Suppressor macrophage treated with lipopolysaccharide for 4 hours (primary cell): ENCODE data around the gene CYSRT1.

ENCODE experiments used
- DNase-seq: peaks from one replicate; pipeline ENCODE4 v3.0.0-alpha.2; 2020

Gene CYSRT1

DNA sequence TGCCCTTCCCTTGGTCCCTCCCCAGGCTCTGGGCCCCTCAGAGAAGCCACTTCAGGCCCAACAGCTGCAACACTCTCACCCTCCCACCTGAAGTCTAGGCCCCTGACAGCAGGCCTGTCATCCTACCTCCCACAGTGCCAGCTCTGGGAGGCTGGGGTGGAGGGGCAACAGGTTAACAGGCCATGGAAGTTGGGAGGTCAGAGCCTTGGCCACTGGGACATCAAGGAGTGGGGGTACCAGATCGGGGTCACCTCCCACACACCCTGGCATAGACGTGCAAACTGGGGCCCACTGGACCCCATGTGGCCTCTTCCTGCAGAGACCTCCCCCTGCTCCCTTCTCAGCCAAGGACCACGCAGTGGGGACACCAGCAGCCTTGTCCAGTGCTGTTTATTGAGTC is 33.7 kb upstream of the CYSRT1 start:
- no peak for DNase-seq

DNA sequence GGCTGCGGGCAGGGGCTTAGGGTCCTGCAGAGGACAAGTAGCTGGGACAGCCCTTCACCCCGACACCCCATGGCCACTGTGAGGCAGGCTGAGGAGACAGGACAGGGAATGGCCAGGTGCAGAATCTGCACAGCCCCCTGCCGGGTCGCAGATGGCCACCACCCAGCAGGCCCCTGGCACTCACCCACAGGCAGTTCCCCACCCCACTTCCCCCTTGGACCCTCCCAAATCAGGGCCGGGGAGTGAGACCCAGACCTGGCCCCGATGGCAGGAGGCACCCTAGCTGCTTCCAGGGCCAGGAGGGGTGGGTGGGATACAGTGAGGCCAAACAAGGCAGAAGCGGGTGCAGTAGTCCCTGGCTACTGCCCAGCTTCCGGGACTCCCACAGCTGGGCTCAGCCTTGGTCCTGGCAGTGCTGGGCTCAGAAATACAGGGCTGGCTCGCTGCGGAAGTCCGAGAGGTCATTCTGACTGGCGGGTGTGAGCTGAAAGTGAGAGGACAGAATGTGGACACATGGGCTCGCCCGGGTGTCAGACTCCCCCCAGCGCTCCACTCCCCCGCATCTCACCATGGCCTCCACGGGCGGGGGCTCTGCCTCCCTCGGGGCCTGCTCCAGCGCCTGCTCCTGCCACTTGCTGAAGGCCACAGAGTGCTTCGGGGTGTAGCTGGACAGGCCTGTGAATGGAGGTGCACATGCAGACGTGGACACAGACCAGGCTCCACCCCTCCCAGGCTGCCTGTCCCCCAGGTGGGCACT is 33.1 kb upstream of the CYSRT1 start:
- DNase-seq, result no peak

DNA sequence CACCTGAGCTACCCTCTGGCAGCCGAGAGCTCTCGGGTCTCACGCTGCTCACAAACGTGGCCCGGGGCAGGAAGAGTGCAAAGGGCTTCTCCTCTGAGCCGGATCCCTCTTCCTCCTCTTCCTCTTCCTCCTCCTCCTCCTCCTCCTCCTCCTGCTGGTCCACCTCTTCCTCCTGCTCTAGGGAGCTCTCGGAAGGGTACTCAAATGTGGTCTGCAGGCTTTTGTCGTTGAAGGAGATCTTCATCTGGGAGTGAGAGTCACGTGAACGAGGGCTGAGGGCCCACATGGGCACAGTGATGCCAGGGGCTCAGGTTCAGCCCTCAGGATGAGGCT is 32.6 kb upstream of the CYSRT1 start:
- DNase-seq, result no peak

DNA sequence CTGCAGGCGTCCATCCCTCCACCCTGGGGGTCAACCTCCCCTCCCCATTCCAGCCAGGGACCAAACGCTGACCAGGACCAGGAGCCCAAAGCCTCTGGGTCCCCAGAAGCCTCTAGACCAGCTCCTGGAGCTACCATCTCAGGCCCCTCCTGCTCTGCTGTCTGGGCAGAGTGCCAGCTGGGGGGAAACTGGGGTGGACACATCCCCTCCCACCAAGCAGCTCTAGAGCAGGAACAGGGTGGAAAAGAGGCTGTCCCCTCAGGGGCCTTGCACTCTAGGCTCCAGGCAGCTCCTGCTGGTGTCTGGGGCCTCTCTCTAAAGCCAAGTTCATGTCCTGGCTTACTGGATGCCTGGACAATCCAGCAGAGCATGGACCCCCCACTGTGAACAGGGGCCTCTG is 32.1 kb upstream of the CYSRT1 start:
- no peak for DNase-seq

DNA sequence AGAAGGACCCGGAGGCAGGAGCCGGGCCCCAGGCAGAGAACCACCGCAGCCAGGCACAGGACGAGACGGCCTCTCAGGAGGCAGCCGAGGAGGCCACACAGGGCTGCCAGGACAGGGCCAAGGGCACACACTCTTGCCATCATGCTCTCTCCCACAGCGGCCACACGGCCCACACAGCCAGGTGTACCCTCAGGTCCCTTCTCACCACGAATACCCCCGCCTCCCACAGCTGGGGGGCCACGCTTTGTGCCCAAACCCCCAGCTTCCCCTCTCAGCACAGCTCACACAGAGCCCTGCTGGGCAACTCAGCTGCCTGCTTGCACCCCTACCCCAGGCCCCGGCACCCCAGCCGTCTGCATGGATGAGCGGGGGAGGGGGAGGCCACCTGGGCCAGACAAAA is 31.2 kb upstream of the CYSRT1 start:
- no peak for DNase-seq

DNA sequence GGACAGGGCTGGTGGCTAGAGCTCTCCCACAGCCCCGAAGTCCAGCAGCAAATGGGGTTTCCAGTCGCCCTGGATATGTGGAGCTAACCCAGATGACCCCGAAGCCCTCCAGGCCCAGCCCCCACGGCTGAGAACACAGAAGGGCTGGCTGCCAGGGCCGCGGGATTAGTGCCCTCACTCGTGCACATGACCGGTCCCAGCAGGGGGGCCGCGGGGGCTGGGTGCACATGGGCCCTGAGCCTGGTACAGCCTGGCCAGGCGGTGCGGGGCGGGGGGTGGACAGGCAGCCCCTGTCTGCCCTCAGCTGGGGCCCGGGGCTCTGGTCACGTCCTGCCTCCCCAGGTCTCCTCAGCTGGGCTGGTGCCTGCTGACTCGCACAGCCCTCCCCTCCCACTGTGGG is 30.6 kb upstream of the CYSRT1 start:
- DNase-seq, result no peak

DNA sequence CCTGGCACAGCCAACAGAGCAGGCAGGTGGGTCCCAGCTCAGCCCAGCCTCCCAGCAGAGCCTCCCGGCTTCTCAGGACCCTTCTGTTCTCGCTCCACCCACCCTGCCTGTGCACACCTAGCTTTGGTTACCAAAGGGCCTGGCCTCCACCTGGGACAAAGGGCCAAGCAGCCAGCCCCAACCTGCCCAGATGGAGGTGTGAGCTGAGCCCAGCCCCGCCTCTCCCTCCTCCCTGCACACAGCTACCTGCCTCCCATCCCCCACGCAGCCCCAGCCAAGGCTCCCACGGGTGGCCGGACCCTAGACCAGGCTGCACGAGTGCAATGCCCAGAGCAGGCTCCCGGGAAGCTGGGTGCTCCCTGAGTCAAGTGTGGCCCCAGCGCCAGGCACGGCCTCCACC is 30.1 kb upstream of the CYSRT1 start:
- no peak for DNase-seq

DNA sequence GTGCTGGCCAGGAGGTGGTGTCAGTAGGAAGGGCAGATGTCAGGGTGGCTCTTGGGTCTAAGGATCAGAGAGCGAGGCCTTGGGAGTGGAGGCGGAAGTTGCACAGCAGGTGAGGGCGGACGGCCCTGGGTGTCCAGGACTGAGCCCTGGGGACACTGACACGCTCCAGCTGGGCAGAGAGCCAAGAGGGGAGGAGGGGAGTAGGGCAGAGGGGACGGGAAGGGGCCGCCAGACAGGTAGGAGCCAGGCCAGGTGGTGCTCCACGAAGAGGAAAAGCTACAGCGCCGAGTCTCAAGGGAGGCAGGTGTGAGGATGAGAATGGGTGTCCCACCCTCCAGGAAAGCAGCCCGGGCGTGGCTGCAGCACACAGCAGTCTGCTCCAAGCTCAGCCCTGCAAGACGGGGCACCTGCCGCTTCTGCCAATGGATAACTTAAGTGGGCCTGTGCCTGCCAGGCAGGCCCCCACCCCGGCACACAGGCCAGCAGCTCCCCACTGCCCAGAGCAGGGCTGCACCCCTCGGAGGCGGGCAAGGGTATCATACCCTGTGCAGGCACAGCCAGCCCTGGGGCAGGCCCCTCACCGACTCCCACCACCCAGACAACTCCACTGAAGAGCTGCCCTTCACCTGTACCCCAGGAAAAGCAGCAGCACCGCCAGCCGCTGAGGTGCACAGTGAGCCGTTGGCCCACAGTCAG is 29.3 kb upstream of the CYSRT1 start:
- DNase-seq, result no peak

DNA sequence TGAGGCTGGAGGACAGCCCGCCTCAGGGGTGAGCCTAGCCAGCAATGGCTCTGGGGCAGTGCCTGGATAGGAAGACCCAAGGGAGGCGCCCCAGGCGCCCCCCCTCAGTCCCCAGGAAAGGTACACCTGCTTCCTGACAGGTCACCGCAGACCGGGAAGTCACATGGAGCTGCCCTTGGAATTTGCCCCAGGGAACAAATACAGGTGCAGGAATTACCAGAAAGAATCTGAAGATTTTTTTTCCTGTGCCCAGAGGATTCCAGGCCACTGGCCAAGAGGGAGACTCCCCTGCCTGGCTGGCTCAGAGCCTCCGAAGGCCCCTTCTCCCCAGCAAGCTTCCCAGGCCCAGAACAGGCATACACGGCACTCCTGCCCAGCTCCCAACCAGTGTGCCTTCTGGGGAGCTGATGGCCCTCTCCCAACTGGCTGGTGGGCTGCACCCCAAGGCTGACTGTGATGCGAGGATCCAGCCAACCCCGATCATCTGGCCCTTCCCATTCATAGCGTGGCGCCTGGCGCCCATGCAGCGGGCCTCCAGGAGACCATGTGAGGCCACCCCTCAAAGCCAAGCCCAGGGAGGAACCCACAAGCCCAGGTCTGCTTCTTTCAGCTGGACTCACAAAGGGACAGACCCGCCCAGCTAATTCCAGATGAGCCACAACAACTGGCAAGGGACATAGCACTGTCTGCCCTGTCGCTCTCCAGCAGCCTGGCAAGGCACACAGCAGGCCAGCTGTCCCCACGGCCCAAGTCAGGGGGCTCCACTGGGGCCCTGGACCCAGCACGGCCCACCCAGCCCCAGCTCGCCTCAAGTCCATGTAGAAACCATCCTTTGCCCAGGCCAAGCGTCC is 26.7 kb upstream of the CYSRT1 start:
- DNase-seq, result no peak

DNA sequence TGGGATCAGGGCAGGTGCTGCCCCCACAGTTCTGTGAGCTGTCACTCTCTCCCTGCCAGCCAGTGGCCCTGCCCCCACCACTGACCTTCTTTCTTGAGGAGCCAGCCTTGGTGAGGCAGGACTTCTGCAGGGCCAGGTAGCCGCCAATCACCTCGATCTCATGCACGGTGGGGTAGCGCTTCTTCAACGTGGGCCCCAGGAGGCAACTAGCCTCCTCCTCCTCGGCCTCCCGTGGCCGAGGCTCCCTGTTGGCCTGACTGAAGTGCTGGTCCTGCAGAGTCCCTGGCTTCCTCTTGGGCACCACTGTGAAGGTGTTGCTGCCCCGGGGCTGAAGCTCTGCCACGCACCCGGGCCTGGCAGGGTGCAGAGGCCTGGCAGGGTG is 26.1 kb upstream of the CYSRT1 start:
- no peak for DNase-seq

DNA sequence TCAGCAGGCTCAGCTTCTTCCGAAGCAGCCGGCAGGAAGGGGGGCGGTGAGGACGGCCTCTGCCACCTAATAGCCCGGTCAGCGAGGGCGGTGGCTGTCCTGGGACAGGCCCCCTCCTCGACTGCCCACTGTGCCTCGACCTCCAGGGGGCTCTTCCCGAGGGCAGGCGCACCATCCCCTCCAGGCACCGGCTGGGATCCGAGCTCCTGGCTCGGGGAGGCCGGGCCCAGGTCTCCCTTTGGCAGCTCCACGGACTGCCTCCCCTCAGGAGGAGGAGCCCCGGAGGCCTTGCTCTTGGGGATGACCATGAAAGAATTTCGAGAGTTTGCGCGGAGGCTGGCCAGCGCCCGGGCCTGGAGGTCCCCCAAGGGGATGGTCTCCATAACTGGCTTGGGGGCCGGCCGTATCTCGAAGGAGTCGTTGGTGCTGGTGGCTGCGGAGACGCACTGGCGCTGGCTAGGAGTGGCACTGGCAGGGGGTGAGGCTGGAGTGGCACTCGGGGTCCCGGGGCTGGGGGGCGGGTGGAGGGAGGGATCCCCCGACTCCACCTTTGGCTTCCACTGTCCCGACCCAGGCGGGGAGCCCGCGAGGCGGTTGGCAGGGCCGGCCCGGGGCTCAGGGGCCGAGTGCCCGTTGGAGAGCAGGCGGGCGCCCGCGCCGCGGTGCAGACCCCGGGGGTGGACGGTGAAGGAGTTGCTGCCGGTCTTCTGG is 25.4 kb upstream of the CYSRT1 start:
- no peak for DNase-seq

DNA sequence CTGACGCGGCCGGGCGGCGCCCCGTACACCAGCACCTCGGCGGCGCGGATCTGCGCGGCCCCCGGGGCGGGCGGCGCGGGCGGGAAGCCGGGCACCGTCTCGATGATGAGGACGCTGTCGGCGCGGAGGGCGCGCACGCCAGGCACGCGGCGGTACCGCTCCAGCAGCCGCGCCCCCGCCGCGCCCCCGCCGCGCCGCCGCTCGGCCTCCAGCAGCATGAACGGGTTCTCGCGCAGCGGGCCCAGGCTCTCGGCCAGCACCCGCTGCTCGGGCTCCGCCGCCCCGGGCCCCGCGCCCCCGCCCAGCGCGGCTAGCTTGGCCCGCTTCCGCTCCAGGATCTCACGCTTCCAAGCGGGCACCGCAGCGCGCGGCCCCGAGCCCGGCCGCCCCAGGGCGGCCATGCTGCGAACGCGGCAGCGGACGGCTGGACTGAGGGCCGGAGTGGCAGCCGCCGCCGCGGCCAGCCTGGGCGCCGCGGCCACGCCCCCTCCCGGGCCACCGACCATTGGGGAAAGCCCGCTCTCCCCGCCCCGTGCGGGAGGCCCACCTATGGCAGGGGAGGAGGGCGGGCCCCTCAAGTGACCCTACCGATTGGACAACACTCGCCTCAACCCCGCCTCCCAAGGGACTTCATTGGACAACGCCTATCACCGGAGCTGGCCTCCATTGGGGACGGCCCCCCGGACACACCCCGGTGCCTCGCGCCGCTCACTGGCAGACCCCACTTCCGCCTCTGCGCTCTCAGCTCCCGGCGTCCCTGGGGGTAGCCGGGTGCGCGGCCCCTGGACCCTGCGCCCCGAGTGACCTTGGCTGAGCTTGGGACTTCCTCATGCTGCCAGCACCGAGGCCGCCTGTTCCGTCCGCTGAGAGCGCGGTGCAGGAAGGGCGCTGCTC is 24.4 kb upstream of the CYSRT1 start, which contains the start of gene TPRN:
Gene TPRN (minus strand): TSS at position 431 of the 894 bp plus-strand sequence. CDS start 30 bp downstream, at position 401.
- peak; percentile 100 for DNase-seq

DNA sequence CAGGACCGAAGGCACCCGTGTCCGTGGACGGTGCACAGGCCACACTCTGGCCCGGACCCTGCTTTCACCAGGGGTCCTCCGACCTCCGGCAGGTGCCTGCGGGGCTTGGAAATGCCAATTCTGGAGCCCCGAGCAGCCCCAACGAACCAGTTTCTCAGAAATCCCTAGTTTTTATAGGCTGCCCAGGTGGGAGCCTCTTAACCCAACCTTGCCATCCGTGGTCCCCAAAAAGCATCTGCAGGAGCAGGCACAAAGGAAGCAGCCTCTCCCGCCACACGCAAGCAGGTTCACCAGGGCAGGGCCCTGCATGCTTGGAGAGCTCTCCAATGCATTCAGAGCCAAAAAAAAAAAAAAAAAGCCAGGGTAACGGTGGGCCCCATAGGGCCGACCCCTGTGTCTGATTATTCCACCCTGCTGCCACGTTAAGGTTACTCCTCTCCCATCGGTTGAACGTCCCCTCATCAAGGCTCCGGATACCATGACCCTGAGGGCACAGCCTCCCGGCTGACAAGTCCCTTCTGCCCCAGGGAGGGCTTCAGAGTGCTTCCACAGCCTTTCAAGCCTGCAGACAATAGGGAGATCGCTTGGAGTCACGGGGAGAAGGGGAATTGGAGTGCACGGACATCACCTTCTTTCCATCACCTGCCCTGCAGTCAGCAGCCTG is 23.6 kb upstream of the CYSRT1 start:
- DNase-seq, result no peak

DNA sequence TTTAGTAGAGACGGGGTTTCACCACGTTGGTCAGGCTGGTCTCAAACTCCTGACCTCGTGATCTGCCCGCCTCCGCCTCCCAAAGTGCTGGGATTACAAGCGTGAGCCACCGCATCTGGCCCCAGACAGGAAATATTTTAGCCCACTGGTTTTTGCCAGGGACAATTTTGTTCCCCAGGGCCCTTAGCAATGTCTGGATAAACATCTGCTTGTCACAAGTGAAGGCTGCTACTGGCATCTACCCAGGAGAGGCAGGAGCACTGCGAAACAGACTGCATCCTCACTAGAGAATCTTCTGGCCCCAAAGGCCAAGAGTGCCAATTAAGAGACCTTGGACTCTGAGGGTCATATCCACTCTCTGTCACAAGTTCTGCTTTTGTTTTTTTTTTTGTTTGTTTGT is 22.0 kb upstream of the CYSRT1 start:
- no peak for DNase-seq

DNA sequence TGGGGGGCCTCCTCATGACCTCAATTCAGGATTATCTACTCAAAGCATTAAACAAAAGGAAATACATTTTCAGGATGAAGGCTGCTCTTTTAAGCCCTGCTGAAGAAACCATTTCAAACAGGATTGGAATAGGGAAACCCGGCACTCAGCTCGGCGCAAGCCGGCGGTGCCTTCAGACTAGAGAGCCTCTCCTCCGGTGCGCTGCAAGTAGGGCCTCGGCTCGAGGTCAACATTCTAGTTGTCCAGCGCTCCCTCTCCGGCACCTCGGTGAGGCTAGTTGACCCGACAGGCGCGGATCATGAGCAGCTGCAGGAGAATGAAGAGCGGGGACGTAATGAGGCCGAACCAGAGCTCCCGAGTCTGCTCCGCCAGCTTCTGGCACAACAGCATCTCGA is 20.2 kb upstream of the CYSRT1 start:
- DNase-seq, result no peak

DNA sequence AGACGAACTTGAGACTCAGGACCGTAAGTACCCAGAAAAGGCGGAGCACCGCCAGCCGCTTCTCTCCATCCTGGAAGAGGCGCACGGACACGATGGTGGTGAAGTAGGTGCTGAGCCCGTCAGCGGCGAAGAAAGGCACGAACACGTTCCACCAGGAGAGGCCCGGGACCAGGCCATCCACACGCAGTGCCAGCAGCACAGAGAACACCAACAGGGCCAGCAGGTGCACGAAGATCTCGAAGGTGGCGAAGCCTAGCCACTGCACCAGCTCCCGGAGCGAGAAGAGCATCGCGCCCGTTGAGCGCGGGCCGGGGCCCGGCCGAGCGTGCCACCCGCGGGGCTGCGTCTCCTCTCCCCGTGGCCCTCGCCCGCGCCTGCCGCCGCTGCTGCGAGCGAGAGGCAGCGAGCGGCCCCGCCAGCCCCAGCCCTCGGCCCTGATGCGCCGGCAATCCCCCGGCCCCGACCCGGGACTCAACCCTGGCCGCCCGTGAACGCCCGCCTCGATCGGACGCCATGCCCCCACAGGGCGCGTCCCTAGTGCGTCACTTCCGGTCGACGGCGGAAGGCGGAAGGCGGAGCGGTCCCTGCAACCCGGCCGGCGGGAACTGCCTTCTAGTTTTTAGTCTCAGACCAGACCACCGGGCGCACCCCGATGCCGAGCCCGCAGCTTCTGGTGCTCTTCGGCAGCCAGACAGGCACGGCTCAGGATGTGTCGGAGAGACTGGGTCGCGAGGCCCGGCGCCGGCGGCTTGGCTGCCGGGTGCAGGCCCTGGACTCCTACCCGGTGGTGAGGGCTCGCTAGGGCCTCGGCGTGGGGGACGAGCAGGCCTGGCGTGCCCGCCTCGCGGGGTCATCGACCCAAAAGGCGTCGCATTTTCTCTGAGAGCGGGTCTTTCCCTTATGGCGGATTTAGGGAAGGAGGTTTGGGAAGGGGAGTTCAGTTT is 19.6 kb upstream of the CYSRT1 start, which contains the start of the genes NDOR1 and TMEM203:
Gene NDOR1 (plus strand): TSS at position 575 of the 944 bp plus-strand sequence. CDS start 78 bp downstream, at position 653.
Gene TMEM203 (minus strand): TSS at position 523 of the 944 bp plus-strand sequence. CDS start 234 bp downstream, at position 289.
- peak; percentile 93 for DNase-seq

DNA sequence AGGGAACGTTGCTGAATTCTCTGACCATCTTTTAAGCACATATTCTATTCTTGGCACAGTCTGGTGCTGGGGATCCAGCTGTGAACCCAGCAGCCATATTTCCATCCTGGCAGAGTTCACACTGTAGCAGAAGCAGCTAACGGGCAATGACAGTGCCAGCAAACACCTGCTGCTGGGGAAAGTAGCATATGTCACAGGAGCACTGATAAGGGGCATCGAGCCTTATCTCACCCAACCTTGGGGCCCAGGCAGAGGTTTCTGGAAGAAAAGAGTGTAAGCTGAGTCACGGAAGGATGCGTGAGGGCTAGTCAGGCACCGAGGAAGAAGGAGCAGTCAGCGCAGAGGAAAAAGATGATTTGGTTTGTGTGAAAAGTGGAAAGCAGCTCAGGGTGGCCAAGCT is 18.4 kb upstream of the CYSRT1 start:
- DNase-seq, result no peak

DNA sequence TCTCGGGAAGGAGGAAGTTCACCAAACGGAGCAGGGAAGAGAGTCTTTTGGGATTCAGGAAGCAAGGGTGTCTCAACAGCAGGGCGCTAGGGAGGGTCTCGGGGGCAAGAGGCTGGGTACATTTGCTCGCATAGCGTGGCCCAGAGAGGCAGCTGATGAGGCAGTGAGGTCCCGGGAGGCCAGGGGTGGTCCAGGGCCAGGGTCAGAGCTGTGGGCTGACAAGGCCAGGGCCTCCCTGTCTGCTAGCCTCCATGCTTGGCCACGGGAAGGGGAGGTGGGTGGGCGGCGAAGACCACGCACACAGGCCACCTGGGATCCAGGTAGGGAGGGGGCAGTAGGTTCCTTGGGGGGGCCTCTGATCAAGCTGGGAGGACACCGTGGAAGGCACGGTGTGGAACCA is 13.4 kb upstream of the CYSRT1 start:
- no peak for DNase-seq

DNA sequence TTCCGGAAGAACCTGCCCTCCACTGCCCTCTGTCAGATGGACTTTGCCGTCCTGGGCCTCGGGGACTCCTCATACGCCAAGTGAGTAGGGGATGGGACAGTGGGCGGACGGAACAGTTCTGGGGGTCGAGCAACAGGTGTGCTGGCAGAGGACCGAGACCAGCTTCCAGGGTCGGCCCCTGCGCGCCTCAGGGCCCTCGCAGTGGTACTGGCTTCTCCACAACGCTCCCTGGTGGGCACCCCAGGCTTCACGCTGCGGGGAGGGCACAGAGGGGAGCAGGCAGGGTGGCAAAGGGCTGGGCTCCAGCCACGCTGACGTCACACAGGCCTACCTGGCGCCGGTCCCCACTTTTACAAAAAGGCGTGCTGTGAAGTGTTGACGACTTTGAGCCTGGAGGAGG is 12.5 kb upstream of the CYSRT1 start:
- no peak for DNase-seq
